C1 segment of cervical spinal cord (tissue), 14 donors: Measurements from ENCODE around the gene MED12L.
"Not testable (repeated sequence)": the region's sequence is repeated elsewhere in the genome, so short reads cannot be mapped to it uniquely, and the experiment has no call there.

Experiments used
- DNase-seq, 14 donors: peaks; one replicate each; lab custom pipeline; 2025; lab: John Stamatoyannopoulos, UW

The MED12L gene

GRCh38 chr3:151206201-151206600 is 120.7 kb downstream of the MED12L start:
- no peak for DNase-seq

DNA sequence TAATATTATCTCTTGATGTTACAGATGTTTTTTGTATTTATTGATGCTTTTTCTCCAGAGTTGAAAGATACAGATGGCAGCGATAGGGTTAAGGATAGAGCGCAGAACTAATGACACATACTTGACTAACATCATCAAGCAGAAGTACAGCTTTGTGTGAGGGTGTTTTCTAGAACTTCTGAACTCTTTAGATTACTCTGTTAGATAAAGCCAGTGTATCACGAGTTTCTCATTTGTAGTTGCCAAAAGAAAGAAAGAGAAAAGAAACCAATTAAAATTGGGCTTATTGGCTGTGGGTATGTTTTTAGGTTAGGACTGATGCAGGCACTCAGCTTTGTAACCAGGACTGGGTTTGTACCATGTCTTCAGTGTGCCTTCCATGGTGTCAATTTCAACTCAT is 124.2 kb downstream of the MED12L start:
- DNase-seq: no peak

DNA sequence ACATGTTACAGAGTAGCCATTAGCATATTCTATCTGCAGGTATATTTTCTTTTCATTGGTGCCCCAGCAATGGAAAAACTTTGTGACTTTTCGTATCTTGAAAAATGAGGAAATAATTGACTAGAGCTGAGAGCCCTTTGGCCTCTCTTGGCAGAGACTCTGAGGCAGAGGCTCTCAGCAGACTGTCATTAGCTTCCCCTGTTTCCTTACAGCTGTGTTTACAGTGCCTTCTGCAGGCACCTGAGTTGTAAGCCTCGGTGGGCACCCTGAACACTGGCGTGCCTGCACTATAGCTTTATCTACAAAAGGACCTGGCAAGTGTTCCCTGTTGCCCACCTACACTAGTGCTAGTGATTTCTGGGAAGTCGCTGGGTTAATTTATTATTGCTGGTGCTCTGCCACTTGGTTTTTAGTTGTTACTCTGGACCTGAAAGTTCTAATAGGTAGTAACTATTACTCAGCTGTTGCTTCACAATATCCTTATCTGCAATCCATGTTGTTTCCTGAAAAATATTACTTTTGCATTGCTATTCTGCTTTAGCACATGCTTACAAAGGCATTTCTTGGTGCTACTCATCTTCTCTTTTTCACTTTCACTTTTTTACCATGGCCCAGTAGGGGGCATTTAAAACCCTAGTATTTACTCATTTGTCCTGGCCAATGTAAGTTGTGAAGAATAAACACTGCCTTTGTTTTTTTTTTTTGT is 125.4 kb downstream of the MED12L start:
- DNase-seq: no peak

- DNase-seq: no peak
Observed at GRCh38 chr3:151213151-151213550, 127.7 kb downstream of the MED12L start.

DNA sequence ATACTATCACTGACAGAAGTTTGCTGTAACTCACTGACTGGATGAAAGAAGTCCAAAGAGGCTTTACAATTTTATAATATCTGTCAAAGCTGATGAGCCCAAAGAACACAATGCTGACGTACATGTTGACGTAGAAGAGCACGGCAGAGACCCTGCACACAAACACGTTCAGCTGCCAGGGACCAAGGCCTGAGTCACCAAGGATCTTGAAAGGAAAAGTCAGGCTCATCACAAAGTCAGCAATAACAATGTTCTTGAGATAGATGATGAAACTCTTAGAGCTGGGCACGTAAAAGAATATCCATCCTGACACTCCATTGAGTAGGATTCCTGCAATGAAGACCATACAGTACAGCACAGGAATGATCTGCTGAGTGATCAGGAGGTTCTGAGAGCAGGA is 128.4 kb downstream of the MED12L start:
- DNase-seq: no peak

- no peak for DNase-seq
Observed at GRCh38 chr3:151214459-151214858, 129.0 kb downstream of the MED12L start.

DNA sequence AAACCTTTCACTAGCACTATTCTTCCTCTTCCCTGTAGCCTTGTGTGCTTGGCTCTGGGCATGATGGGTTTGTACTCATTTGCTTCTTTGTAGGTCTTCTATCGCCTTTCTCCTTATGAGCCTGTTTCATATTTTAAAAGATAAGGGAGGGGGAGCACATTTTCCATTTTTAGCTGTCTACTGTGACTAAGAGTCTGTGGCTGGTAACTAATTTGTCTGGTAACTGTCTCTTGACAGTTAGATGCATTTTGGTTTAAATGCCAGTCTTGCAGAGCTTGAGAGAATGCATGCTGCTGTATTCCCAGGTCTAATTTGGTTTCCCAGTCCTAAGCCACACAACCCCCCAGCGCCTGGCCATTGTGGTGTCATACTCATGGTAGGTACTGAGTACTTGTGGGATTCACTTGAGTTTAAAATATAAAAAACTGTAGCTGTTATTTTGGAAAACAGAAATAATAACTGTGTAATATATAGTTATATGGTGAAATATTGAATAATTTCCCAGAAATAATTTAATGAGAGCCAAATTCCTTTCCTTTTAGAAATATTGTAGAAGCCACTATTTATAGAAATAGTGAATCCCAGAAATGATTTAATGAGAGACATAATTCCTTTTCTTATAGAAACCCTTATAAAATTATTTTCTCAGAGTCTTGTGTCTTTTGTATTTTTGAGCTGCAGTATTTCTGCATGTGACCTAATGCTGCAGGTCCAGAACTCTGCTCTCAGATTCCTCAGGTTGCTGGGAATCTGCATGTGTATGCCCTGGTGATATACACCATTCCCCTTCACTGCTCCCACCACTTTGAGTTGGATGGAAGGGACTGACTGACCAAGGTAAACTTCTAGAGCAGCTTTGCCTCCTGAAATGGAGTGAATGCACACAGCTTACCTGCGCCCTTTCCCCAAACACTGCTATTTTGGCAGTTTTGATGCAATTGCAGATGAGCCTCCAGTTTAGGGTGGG is 131.5 kb downstream of the MED12L start:
- no peak for DNase-seq

- DNase-seq: no peak
Observed at GRCh38 chr3:151218136-151218535, 132.7 kb downstream of the MED12L start.

- no peak for DNase-seq
Observed at GRCh38 chr3:151219056-151219455, 133.6 kb downstream of the MED12L start.

DNA sequence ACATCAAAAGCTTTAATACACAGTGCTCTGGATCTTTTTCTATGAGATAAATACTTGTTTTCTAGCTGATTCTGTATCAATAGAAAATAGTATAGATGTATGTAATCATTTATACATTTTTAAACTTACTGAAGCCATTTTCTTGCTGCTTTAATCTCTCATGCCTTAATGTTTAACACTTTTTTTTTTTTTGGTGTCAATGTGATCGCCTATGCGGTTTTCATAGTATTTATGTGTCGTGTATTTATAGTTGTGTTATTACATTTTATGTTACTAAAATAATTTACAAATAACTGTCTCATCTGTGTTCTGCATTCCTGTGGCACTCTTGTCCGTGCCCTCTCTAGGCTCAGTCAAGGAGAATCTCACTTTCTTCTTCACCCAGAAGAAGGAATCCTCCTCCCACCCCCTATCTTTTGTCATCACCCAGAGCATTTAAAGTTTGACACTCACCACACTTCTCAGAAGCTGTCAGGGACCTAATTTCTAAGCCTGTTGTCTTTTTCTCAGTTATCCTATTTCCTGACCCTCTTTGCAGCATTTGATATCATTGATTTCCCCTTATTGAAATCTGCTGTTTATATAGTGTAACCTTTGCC is 138.9 kb downstream of the MED12L start:
- no peak for DNase-seq

GRCh38 chr3:151225040-151225975 is 139.8 kb downstream of the MED12L start:
- DNase-seq: no peak

DNA sequence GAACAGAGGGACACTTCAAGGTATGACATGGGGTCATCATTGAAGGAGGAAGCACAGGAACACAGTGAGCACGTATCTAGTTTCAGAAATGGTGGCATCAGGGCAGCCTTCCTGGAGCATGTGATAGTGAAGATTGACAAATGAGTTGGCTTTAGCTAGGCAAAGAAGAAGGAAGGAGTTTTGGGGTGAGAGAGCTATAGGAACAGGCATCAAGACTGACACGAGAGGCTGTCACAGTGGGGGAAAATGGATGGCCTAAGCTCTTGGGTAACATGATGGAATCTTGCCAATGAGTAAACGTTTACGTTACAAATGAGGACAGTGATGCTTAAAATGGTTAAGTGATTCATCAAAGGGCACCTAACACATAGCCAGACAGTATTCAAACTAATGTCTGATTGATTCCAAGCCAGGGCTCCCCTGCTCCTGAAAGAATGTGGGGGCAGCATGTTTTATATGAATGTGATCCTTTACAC is 140.7 kb downstream of the MED12L start:
- no peak for DNase-seq

DNA sequence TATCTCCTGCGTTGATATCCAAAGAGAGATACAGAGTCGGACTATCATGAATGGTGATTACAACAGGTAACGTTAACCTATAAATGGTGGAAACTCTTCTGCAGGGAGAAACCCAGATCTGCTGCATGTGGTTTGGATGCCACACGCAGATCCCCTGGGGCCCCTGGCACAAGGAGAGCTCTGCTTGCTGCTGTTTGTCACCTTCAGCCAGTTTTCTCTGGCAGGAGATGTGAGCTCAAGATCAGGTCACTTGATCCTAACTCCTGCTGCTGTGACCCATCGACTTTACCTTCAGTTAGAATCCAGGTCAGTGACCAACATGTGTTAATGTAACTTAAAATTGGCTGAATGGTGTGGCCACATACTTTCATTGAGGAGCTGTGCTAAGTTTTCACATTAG is 141.4 kb downstream of the MED12L start:
- no peak for DNase-seq

- DNase-seq: peak in 1 of 14 donors; percentile 31
Observed at GRCh38 chr3:151227266-151227806, 141.9 kb downstream of the MED12L start.

- DNase-seq: peak in 12 of 14 donors; percentile 1 to 78 (median 46)
Observed at GRCh38 chr3:151227807-151228665, 142.6 kb downstream of the MED12L start.

DNA sequence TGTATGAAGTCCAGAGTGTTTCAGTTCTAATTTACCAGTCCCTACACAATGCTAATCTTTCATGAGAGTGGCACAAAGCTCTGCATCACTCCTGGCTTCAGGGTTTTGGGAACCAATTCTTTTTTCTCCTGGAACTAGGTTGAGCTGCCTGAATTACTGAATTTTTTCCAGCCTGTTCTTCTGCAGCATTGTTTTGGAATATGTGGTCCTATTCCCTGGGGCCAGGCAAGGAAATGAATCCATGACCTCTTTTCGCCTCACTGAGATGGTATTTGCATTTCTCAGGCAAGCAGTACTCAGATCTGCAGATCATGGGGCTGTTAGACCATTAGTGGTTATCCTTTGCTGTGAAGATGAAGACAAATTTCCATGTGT is 143.2 kb downstream of the MED12L start:
- DNase-seq: no peak

DNA sequence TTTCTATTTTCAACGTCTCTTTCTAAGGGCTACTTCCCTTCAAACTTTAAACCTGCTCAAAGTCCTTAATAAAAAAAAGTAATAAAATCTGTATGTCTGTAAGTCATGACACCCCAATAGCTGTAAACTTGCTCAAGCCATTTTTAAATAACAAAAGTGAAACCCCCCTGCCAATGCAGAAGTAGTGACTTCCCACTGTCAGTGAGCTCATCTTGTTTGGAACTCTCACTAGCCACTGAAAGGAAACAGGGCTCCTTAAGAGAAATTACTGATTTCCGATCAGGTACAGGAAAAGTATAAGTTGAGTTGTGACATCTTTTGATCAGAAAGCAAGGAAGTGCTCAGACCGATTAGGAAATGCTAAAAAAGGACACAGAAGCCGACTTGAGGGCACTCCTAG is 145.2 kb downstream of the MED12L start:
- no peak for DNase-seq

GRCh38 chr3:151232403-151232802 is 146.9 kb downstream of the MED12L start:
- DNase-seq: not testable (repeated sequence)

DNA sequence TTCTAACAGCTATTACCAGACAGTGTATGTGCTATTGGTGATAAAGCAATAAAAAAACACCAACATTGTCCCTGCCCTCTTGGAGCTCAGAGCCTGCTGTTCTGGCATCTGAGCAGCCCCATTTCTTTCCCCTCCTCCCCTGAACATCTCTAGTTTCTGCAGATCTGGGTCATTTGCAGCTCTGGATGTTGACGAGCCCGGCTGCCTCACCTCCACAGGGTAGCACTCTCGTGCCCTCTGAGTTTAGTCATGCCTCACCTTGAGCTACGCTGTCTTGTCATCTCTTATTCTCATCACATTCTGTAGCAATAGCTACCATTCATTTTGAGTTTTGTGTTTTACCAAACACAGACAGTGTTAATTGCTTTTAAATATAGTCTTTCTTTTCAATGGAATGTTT is 147.5 kb downstream of the MED12L start:
- DNase-seq: no peak

DNA sequence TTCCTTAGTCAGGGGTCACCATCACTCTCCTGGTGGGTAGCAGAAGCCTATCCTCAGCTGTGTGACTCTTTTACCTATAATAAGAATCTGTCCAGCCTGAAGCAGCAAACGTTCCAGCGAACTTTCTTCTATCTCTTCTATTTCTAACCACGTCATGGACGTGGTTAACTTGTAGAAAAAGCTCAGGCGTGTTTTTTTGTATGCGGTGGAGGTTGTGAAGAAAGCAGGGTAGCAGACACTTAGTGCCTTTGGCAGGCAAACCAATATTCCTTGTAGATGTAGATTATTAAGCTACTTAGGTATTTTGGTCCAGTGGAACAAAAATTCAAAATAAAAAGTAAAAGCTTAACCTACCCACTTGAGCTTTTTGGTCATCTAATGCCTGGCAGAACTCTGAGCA is 149.4 kb downstream of the MED12L start:
- no peak for DNase-seq
